HEK293 (cell line): Measurements from ENCODE around the gene ARSB.
"Not testable (repeated sequence)": the region's sequence is repeated elsewhere in the genome, so short reads cannot be mapped to it uniquely, and the experiment has no call there.

ENCODE experiments used
- ZFP3 ChIP-seq: fragments of 450-650 bp; formaldehyde crosslinking; IDR thresholded peaks from 2 replicates; pipeline ENCODE4 v1.5.1; 2016; ENCODE audit warnings: low read depth, missing biosample characterization, missing genetic modification characterization
- ZNF501 ChIP-seq: fragments of 450-650 bp; formaldehyde crosslinking; IDR thresholded peaks from 2 replicates; pipeline ENCODE4 v1.5.1; 2016; ENCODE audit warnings: missing biosample characterization, missing genetic modification characterization
- TF ChIP-seq, protein P1 (sequence below): fragments of 450-650 bp; formaldehyde crosslinking; IDR thresholded peaks from 2 replicates; pipeline ENCODE4 v1.5.1; 2016; ENCODE audit warnings: missing biosample characterization, missing genetic modification characterization

DNA sequence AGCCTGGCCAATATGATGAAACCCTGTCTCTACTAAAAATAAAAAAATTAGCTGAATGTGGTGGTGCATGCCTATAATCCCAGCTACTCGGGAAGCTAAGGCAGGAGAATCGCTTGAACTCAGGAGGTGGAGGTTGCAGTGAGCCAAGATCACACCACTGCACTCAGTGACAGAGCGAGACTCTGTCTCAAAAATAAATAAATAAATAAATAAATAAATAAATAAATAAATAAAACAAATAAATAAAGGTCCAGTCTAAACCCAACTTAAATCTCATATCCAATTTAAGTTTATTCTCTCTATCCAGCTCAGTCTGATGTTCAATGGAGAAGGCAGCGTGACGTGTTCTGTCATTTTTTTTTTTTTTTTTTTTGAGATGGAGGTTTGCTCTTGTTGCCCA is 222.4 kb downstream of the ARSB start:
- TF ChIP-seq ZNF501 (tag by site-specific recombination) = 0 out of 2 replicates have a peak, but pooled peaks have one; percentile 55
- TF ChIP-seq, protein P1, sequence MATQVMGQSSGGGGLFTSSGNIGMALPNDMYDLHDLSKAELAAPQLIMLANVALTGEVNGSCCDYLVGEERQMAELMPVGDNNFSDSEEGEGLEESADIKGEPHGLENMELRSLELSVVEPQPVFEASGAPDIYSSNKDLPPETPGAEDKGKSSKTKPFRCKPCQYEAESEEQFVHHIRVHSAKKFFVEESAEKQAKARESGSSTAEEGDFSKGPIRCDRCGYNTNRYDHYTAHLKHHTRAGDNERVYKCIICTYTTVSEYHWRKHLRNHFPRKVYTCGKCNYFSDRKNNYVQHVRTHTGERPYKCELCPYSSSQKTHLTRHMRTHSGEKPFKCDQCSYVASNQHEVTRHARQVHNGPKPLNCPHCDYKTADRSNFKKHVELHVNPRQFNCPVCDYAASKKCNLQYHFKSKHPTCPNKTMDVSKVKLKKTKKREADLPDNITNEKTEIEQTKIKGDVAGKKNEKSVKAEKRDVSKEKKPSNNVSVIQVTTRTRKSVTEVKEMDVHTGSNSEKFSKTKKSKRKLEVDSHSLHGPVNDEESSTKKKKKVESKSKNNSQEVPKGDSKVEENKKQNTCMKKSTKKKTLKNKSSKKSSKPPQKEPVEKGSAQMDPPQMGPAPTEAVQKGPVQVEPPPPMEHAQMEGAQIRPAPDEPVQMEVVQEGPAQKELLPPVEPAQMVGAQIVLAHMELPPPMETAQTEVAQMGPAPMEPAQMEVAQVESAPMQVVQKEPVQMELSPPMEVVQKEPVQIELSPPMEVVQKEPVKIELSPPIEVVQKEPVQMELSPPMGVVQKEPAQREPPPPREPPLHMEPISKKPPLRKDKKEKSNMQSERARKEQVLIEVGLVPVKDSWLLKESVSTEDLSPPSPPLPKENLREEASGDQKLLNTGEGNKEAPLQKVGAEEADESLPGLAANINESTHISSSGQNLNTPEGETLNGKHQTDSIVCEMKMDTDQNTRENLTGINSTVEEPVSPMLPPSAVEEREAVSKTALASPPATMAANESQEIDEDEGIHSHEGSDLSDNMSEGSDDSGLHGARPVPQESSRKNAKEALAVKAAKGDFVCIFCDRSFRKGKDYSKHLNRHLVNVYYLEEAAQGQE (tag by site-specific recombination) = peak; percentile 78; the same call in 1 of the 2 replicates
- TF ChIP-seq ZFP3 = not testable (repeated sequence)
